Stimulated activated CD8-positive, alpha-beta memory T cell treated with anti-CD3 and anti-CD28 coated beads, Interleukin-12 subunit alpha, Interleukin-12 subunit beta, amount 100 ng/mL, for 1 hour (primary cell): ENCODE results near the gene CERS6.

Source experiments
- DNase-seq: peaks from one replicate; pipeline ENCODE4 v3.0.0-alpha.2; 2020; ENCODE audit warnings: low read depth

The CERS6 gene

DNA sequence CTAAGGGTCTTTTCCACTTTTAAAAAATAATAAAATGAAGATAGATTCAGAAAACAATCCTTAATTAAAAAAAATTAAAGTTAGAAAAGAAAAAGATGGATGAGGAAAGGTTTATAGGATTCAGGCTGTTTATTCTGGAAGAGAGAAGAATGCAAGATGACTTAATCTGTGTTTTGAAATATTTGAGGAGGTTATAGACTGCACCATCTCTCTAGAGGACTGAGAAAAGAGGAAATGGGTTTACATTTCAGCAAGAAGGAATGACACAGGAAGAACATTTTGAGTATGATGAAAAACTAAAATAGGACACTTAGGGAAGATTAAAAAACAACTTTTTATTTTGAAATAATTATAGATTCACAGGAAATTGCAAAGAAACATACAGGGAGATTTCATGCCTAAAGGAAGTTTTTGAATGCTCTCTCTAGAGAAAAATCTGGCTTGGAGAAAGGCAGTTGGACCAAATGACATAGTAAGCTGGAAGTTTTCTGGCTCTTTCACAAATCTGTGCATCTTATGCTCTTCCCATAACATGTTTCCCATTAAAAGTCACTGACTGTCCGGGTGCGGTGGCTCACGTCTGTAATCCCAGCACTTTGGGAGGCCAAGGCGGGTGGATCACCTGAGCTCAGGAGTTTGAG lies 75.0 kb downstream of the CERS6 start:
- no peak for DNase-seq

DNA sequence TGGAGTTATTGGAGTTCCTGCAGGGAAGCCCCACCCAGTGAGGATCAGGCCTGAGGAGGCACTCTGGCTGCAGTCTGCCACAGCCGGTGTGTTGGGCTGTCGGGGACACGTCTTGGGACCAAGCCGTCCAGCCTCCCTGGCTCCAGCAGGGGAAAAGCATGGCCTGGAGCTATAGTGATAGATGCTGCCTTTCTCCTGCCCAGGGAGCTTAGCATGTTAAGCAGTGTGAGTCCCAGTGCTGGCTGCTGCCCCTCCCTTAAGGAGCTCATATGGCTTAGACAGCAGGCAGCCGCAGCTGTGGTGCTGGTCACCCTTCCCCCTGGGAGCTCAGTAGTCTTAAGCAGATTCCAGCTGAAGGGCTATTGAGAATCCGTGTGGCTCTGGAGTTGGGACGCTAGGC lies 78.9 kb downstream of the CERS6 start:
- no peak for DNase-seq

- no peak for DNase-seq
Measured at GRCh38 chr2:168536925-168537466, 80.9 kb downstream of the CERS6 start.

DNA sequence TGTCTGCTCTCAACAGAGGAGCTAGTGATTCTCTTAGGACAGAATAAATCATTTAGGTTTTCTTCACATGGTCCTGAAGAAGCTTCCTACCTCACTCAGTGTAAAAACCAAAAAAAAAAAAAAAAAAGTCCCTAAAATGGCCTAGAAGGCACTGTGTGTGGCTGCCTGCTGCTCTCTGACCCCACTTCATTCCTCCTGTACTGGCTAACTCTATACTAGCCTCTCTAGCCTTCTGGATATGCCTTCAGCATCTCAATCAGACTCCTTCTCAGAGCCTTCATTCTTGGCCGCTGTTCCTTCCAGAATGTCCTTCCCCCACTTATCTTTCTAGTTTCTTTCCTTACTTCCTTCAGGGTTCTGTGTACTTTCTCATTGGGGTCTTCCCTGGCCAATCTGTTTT lies 82.1 kb downstream of the CERS6 start:
- no peak for DNase-seq

GRCh38 chr2:168538534-168538933 lies 82.5 kb downstream of the CERS6 start:
- no peak for DNase-seq

GRCh38 chr2:168539945-168540344 lies 83.9 kb downstream of the CERS6 start:
- no peak for DNase-seq

GRCh38 chr2:168541858-168542257 lies 85.8 kb downstream of the CERS6 start:
- no peak for DNase-seq

DNA sequence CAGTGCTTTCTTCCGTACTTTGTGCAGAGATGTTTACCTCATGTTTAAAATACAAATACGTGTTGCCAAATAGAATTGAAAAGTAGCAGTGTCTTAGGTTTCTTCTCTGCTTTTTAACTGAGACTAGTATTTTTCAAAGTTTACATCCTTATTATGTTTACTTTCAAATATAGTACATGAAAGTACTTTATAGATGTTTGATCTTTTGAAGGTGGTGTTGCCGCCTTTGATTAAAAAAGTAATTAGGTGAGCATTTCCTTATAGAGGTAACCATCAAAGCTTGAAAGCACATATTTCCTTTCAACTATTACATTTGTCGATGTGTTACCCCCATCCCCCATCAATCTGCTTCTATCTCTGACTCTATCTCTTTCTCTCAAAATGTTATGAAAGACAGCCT lies 87.0 kb downstream of the CERS6 start:
- DNase-seq, result no peak

DNA sequence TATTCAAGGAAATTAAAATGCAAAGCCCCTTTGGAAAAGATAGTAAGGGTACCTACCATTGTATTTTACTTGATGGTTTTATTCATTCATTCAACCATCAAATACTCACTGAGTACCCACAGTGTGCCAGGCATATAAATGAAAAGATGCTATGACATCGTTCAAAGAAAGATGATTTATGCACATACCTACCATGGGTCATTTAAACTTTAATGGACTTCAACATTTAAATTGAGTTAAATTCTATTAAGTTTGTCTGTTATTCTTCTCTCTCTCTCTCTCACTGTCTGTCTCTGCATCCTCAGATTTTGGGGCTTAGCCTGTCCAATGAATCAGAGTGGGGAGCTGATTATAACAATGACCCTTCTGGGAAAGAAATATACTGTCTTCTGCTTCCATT lies 87.9 kb downstream of the CERS6 start:
- no peak for DNase-seq

DNA sequence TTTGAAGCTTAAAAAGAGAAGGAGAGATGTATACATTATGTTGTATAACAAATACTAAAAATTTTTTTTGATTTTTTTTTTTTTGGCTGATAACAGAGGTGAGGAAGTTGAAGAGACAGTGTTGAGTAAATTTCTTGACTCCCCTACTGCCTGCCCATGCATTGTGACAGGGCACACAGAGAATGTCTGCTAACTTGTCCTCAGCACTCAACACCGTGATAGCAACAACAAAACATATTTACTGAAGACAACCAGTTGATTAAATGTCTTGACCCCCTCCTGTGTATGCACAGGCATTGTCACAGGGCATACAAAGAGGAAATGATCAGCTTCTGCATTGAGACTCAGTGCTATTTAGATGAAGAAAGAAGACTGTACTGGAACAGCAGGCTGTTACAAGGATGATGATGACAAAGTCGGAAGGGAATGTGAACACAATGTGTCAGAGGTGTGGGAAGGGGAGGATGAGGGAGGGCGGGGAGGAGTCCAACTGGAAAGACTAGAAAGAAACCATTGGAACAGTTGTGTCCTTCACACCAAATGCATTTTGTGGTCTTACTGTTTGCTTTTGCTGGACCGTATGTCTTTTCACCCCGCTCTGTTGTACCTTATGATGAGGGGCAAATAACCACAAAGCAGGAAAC lies 89.5 kb downstream of the CERS6 start:
- DNase-seq, result no peak

DNA sequence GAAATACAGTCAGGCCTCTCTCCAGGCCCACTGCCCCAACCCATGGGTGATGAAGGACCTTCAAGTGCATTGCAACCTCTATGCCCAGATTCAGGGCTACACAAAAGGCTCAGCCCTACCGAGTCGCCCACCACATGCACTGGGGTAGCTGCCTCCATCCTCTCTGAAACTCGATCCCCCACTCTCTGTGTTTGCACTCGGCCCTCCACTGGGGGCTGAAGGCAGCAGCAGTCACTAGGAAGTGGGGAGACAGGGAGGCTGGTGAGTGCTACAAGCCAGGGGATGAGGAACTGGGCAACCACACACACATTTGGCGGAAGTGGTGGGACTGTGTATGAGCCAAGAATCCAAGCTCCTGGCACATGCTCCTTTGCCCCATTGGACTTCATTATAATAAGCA lies 94.6 kb downstream of the CERS6 start:
- DNase-seq, result no peak

DNA sequence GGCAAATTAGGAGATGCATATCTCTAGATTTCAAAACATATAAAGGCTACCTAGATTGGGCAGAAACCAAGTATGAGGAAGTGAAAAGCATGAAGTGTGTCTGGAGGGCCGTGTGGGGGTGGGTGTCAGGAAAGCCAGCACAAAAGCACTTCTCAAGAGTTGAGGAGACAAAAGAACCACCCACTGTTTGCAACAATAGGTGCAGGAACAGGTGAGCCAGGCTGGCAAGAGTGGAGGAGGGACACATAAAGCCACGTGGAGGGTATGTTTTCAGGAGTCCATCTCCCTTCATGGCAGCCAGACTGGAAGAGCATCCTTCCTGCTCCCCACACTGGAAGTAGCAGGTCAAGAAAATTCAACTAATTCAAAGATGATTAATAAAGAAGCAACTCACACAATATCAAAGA lies 96.4 kb downstream of the CERS6 start:
- DNase-seq, result no peak

DNA sequence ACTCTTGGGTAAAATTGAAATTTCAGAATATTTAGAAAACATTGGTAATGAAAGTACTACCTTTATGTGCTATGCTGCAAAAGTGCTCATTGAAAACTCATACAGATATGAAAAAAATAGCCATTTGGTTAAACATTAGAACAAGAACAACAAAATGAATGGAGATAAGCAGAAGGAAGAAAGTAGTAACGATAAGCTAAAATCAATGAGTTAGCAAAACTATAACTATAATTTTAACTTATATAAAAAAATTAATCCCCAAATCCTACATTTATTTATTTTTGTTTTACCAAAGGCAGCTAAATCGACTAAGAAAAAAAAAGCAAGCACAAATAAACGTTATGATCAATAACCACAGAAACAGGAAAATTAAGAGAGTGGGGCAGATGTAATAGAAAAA lies 99.2 kb downstream of the CERS6 start:
- DNase-seq, result no peak

DNA sequence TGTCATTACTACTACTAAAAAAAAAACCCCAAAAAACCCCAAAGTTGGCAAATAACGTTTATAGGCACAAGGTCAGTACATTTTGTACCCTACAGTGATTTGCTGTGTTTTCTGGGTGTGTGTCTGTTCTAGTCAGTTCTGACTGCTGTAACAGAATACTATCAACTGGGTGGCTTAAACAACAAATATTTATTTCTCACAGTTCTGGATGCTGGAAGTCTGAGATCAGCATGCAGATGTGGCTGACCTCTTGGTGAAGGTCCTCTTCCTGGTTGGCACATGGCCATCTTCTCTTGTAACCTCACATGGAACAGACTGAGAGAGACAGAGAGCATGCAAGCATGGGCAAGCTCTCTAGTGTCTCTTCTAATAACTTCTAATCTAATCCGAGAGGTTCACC lies 103.1 kb downstream of the CERS6 start:
- DNase-seq, result no peak

GRCh38 chr2:168560817-168561499 lies 104.9 kb downstream of the CERS6 start:
- DNase-seq, result no peak

DNA sequence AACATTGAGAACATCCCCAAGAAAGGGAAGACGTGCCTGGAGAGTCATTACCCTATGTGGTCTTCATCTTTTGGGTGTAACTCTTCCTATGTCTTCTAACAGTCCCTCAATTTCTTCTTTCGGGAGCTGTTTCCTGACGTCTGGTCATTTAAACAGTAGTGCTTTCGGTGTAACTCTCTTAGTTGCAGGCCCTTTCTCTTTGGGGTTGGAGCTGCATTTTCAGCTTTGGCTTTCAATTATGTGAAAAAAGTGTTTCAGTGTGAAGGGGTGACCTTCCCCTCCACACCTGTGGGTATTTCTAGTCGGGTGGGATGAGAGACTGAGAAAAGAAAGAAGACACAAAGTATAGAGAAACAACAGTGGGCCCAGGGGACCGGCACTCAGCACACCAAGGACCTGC lies 105.9 kb downstream of the CERS6 start:
- DNase-seq, result no peak

DNA sequence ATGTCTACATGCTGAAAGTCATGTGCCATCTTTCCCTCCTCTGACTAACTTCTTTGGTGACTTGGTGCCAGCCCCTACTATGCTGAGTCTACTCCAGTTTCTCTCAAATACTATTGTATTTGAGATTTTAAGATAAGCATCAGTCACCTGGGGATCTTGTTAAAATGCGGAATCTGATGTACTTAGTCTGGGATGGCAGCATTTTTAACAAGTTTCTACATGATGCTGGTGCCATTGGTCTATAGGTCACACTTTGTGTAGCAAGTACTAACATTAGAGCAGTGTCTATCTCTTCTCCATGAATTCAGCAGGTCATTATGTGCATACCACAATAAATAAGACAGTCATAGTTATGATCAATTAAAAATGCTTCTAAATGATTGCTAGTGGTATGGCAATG lies 106.9 kb downstream of the CERS6 start:
- DNase-seq, result no peak

GRCh38 chr2:168564641-168565040 lies 108.6 kb downstream of the CERS6 start:
- no peak for DNase-seq

DNA sequence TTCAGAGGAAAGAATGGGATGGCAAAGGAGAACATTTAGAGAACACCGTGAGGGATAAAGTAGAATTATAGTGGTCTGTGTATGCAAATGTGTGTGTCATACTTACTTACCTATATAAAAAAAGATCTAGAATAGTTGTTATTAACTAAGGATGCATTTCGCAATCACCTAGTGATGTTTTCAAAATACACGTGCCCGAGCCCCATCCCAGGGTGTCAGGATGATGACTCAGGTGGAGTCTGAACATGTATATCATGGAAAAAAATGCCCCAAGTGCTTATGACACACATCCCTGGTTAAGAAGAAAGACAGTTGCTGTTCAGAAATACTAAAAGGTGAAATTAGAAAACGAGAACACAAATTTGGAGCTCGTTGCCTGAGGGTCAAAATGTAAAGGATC lies 109.0 kb downstream of the CERS6 start:
- DNase-seq, result no peak

- no peak for DNase-seq
Measured at GRCh38 chr2:168565512-168565911, 109.4 kb downstream of the CERS6 start.

DNA sequence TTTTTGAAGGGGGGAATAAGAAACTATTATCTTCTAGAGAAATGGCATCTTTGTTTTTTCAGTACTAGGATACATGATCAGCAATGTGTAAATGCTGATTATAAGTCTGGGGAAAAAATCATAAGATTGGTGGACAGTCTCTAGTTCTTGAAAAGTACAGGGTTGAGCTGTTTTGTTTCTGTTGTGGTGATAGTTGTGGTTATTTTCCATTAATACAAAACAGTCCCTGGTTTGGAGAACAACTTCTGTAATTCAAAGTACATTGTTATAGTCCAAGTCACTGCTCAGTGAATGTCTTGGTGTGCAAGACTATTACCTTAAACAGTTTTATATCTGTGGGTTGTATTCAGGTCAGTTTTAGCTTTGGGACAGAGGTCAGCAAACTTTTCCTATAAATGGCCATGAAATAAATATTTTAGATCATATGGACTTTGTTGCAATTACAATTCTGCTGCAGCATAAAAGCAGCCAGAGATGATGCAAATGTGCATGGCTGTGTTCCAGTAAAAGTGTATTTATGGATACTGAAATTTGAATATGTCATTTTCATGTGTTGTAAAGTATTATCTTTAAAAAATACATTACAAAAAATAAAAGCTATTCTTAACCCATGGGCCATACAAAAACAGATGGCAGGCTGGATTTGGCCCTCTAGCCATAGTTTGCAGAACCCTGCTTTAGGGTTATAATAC lies 111.0 kb downstream of the CERS6 start:
- no peak for DNase-seq

DNA sequence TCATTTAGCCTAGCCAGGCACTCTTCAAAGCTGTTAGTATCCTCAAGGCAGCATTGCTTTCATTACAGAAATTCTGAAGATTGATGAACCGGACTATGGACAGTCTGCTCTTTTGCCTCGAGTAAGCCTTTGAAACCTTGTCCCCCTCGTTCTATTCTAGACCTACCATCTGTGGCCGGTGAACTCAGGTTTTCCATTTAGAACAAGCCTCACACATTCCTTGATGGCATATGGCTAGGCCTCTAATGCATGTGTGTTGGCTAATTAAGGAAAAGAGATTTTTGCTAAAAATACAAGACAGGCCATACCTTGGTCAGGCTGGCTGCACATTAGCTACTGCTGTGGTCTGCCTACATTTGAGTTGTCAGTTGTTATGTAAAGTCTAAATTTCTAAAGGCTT lies 111.8 kb downstream of the CERS6 start:
- DNase-seq, result no peak
